ENCODE data around the gene CA10. TPM values are rescaled to one million over a fixed set of nuclear protein-coding genes. Genes with fewer than 3 reads are reported as not detected.

The CA10 gene
- total RNA-seq, 3 donors from 2014 or later: 0.46 to 1.2 (median 0.64) TPM

DNA sequence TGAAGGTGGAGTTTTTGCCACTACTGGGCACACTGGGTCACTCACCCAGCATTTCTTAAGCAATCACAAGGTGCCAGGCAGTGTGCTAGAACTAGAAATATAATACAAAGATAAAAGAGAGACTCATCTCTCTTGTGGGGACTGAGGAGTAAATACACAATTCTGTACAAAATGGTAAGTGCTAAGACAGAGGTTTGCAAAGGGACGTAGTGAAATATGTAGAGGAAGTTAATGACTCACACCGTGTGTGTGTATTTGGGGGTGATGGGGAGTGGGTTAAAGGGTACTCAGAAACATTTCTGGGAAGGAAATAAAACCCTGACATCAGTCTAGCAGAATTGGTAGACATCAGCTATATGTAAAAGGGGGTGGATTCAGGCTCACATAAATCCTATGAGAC, 389.3 kb downstream of the CA10 start:
- DNase-seq (no peak), ATAC-seq (no peak)
- intact Hi-C loops (cut with DNase I, micrococcal nuclease): no loop called here
- TF ChIP-seq, protein P1, sequence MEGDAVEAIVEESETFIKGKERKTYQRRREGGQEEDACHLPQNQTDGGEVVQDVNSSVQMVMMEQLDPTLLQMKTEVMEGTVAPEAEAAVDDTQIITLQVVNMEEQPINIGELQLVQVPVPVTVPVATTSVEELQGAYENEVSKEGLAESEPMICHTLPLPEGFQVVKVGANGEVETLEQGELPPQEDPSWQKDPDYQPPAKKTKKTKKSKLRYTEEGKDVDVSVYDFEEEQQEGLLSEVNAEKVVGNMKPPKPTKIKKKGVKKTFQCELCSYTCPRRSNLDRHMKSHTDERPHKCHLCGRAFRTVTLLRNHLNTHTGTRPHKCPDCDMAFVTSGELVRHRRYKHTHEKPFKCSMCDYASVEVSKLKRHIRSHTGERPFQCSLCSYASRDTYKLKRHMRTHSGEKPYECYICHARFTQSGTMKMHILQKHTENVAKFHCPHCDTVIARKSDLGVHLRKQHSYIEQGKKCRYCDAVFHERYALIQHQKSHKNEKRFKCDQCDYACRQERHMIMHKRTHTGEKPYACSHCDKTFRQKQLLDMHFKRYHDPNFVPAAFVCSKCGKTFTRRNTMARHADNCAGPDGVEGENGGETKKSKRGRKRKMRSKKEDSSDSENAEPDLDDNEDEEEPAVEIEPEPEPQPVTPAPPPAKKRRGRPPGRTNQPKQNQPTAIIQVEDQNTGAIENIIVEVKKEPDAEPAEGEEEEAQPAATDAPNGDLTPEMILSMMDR (IDR thresholded peaks at IDR 0.05): no peak
- Histone ChIP-seq H3K4me1 (ENCODE audit: low read depth) (no peaks in the 10 kb centered on the region), H3K9me3 (no peaks in the 10 kb centered on the region), H3K4me3 (no peak overlapping the region), H3K36me3 (ENCODE audit: low read depth) (no peaks in the 10 kb centered on the region)

DNA sequence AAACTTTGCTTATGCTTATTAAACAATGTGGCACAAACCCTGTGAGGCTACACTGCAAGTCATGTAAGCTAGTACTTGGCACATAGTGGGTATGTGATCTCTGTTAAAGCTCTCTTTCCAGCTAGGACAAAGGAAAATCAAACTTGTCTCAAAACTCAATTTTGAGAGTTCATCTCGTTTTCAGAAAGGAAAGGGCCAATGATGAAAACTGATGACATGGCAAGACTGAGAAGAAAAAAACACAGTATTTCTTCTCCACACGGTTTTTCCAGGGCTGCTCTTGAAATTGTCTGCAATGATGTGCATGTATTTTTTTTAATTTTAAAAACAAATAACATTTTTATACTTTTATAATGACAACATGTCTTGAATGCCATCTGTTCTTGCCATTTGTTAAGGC, 389.8 kb downstream of the CA10 start:
- Histone ChIP-seq H3K4me1 (ENCODE audit: low read depth) (no peaks in the 10 kb centered on the region), H3K4me3 (no peak overlapping the region), H3K9me3 (no peaks in the 10 kb centered on the region), H3K36me3 (ENCODE audit: low read depth) (no peaks in the 10 kb centered on the region)
- ATAC-seq (no peak), DNase-seq (no peak)
- intact Hi-C loops (cut with DNase I, micrococcal nuclease): no loop called here
- TF ChIP-seq, protein P1 (IDR thresholded peaks at IDR 0.05): no peak

DNA sequence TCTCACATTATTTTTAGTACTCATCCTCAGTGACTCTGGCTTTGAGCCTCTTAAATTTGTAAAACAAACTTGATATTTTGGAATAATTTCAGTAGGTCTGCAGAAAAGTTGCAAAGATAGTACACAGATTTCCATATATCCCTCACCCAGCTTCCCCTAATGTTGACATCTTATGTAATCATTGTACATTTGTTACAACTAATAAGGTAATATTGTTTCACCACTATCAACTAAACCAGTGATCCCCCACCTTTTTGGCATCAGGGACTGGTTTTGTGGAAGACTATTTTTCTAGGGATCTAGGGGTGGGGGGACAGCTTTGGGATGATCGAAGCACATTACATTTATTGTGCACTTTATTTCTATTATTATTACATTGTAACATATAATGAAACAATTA, 391.2 kb downstream of the CA10 start:
- intact Hi-C loops (cut with DNase I, micrococcal nuclease): no loop called here
- no peaks in the 10 kb centered on the region for H3K4me1 ChIP-seq (ENCODE audit: low read depth)
- no peaks in the 10 kb centered on the region for H3K36me3 ChIP-seq (ENCODE audit: low read depth)
- TF ChIP-seq, protein P1 (IDR thresholded peaks at IDR 0.05): no peak
- DNase-seq (no peak), ATAC-seq (no peak)
- no peak overlapping the region for H3K4me3 ChIP-seq
- no peaks in the 10 kb centered on the region for H3K9me3 ChIP-seq

DNA sequence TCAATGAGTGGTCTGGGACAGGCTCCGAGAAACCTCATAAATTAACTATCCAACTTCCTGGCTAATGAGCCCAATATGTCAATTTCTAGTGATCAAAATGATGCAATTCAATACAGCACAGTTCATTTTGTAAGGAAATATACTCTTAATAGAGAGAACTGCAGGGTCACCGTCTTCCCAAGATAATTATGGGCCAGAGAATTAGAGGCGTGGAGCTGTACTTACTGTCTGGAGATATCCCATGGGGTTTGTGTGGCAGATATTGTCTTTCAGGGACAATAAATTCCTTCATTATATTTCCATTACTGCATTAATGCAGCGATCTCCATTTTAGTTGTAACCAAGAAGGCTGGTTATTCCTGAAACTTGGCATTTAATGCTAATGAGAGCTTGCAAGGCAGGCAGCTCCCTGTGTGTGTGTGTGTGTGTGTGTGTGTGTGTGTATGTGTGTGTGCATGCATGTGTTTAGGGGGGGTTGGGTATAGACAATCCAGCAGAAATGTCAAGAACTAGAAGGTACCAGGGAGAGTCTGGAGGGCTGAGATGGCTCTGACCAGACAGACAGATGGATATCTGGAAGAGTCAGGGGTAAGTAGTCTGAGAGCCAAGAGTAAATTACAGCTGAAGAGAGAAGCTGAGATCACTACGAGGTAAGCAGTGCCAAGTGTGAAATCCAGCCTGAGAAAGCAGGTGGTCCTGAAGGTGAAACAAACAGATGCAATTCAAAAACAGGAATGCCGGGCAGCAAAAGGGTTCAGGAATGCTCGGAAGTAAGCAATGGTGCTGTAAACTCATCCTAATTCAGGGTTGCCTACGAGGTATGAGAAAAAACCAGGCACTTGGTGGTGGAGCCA, 393.0 kb downstream of the CA10 start:
- Histone ChIP-seq H3K36me3 (ENCODE audit: low read depth) (no peaks in the 10 kb centered on the region), H3K4me3 (no peak overlapping the region), H3K4me1 (ENCODE audit: low read depth) (no peaks in the 10 kb centered on the region), H3K9me3 (no peaks in the 10 kb centered on the region)
- no peak for DNase-seq
- intact Hi-C loops (cut with DNase I, micrococcal nuclease): no loop called here
- no peak for ATAC-seq
- TF ChIP-seq, protein P1 (IDR thresholded peaks at IDR 0.05): no peak

DNA sequence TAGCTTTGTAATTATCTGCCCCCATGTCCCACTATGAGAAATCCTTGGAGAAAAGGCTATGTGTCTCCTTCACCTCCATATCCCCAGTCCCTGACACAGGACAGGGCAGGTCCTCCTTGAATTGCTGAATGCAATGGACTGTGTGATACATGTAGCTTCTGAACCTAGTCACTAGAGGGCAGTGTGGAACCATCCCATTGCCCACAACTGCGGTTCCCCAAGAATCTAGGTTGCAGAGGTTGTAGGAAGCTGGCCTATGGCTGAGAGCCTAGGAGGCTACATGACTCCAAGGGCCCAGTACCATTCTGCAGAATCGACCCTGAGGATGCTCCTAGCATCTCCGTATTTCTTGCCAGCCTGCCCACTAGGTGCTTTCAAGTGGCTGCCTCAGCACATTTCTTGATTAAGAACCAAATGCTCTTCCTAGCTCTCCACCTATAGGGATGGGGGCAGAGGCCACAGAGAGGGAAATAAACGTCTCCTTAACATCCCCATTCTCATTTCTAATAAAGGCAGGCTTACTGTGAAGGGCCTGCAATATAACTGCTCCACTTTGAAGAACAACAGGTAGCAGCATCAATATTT, 394.0 kb downstream of the CA10 start:
- no peaks in the 10 kb centered on the region for H3K4me1 ChIP-seq (ENCODE audit: low read depth)
- ATAC-seq (peak; percentile 96), DNase-seq (peak in 2 of 3 donors; percentile 30 to 50)
- H3K36me3 ChIP-seq (ENCODE audit: low read depth): no peaks in the 10 kb centered on the region
- TF ChIP-seq, protein P1 (IDR thresholded peaks at IDR 0.05): peak; percentile 64
- intact Hi-C loops (cut with DNase I, micrococcal nuclease): loop anchor here in 1 of 2 donors (5.0 kb wide), 1 partner anchor 348 kb away; no protein-coding TSS in a partner anchor
- H3K9me3 ChIP-seq: no peaks in the 10 kb centered on the region
- H3K4me3 ChIP-seq: no peak overlapping the region
